ENCODE results near the gene PEX14. TPM values are rescaled to one million over a fixed set of nuclear protein-coding genes. Genes with fewer than 3 reads are reported as not detected.

The PEX14 gene
- total RNA-seq, 2 experiments from 2014 or later = 13.3 to 14.8 TPM

DNA sequence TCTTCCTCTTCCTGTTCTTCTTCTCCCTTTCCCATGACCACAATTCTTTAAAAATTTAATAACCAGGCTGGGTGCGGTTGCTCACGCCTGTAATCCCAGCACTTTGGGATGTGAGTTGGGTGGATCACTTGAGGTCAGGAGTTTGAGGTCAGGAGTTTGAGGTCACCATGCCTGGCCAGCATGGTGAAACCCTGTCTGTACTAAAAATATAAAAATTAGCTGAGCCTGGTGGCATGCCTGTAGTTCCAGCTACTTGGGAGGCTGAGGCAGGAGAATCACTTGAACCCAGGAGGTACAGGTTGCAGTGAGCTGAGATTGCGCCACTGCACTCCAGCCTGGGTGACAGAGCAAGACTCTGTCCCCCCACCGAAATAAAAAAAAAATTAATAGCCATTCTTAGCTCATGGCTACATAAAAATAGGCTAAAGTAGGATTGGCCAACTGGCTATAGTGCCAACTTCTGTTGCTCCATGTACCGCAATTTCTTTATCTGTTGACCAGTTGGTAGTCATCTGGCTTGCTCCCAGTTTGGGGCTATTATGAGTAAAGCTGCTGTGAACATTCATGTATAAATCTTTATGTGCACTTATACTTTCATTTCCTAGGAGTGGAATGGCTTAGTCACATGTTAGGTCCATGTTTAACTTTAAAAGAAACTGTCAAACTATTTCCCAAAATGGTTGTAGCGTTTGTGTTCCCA lies 136.3 kb downstream of the PEX14 start:
- peaks cover 38% of the 10 kb centered on the region for H3K36me3 Mint-ChIP-seq (ENCODE audit: low read depth)
- CTCF ChIA-PET = interaction anchor here (1.0 kb wide), 1 partner anchor 104 kb away, joined by 5 read pairs; no protein-coding TSS in a partner anchor
- no peaks in the 10 kb centered on the region for H3K9me3 Mint-ChIP-seq
- TF ChIP-seq, protein P1, sequence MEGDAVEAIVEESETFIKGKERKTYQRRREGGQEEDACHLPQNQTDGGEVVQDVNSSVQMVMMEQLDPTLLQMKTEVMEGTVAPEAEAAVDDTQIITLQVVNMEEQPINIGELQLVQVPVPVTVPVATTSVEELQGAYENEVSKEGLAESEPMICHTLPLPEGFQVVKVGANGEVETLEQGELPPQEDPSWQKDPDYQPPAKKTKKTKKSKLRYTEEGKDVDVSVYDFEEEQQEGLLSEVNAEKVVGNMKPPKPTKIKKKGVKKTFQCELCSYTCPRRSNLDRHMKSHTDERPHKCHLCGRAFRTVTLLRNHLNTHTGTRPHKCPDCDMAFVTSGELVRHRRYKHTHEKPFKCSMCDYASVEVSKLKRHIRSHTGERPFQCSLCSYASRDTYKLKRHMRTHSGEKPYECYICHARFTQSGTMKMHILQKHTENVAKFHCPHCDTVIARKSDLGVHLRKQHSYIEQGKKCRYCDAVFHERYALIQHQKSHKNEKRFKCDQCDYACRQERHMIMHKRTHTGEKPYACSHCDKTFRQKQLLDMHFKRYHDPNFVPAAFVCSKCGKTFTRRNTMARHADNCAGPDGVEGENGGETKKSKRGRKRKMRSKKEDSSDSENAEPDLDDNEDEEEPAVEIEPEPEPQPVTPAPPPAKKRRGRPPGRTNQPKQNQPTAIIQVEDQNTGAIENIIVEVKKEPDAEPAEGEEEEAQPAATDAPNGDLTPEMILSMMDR (IDR thresholded peaks at IDR 0.05) = no peak
- POLR2A ChIA-PET = no interaction called here
- H3K4me1 Mint-ChIP-seq (ENCODE audit: low read depth) = no peaks in the 10 kb centered on the region
- no peaks in the 10 kb centered on the region for H3K4me1 ChIP-seq (ENCODE audit: insufficient read depth, low read length)
- no peak overlapping the region for H3K4me3 ChIP-seq (ENCODE audit: low read length)
- no peaks in the 10 kb centered on the region for H3K27me3 Mint-ChIP-seq
- no peaks in the 10 kb centered on the region for H3K9me3 ChIP-seq (ENCODE audit: control insufficient read depth in 1 of 2, insufficient read depth in 1 of 2, low read length in 2 of 2)
- H3K36me3 ChIP-seq (ENCODE audit: insufficient read depth, low read length) = peaks cover 7% of the 10 kb centered on the region
- no peak overlapping the region for H3K27ac Mint-ChIP-seq
- ATAC-seq (ENCODE audit: poor library complexity) = no peak
- no peaks in the 10 kb centered on the region for H3K27me3 ChIP-seq (ENCODE audit: control insufficient read depth in 1 of 2, insufficient read depth in 2 of 2, low read length in 2 of 2)
- intact Hi-C loops (cut with DNase I, micrococcal nuclease) = no loop called here
- DNase-seq = no peak
- H3K4me3 Mint-ChIP-seq = no peak overlapping the region
- H3K27ac ChIP-seq (ENCODE audit: low read depth in 1 of 2, low read length in 2 of 2) = no peak overlapping the region

- CTCF ChIA-PET = interaction anchor here (0.8 to 0.9 kb wide), 2 partner anchors 18 to 105 kb away, joined by 3 read pairs; no protein-coding TSS in a partner anchor
Measured at GRCh38 chr1:10612436-10613160, 137.8 kb downstream of the PEX14 start.

DNA sequence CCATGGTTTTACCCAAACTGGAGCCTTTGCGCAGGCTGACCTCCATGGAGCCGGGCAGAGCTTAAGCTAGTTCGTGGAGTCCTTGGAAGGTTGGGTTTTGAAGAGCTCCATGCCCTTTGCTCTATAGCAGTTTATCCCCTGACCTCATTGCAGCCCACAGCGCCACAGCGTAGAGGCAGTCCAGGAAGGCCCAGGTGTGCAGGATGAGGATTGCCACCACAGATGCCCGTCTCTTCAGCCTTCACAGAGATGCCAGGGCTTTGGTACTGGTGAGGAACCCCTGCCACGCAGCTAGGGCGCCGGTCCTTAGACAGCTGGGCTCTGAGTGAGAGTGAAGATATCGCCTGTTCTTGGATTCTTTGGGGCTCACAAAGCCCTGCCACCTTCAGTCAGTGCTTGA lies 138.6 kb downstream of the PEX14 start:
- intact Hi-C loops (cut with DNase I, micrococcal nuclease) = no loop called here
- H3K27me3 ChIP-seq (ENCODE audit: control insufficient read depth in 1 of 2, insufficient read depth in 2 of 2, low read length in 2 of 2) = no peaks in the 10 kb centered on the region
- Mint-ChIP-seq H3K4me3 (no peak overlapping the region), H3K36me3 (ENCODE audit: low read depth) (peaks cover 26% of the 10 kb centered on the region), H3K9me3 (no peaks in the 10 kb centered on the region), H3K27me3 (no peaks in the 10 kb centered on the region), H3K27ac (no peak overlapping the region), H3K4me1 (ENCODE audit: low read depth) (no peaks in the 10 kb centered on the region)
- ChIA-PET CTCF (interaction anchor here (0.8 kb wide), 1 partner anchor 106 kb away, joined by 3 read pairs; no protein-coding TSS in a partner anchor), POLR2A (no interaction called here)
- peaks cover 8% of the 10 kb centered on the region for H3K36me3 ChIP-seq (ENCODE audit: insufficient read depth, low read length)
- no peak overlapping the region for H3K4me3 ChIP-seq (ENCODE audit: low read length)
- no peak overlapping the region for H3K27ac ChIP-seq (ENCODE audit: low read depth in 1 of 2, low read length in 2 of 2)
- no peak for DNase-seq
- H3K4me1 ChIP-seq (ENCODE audit: insufficient read depth, low read length) = no peaks in the 10 kb centered on the region
- no peak for ATAC-seq (ENCODE audit: poor library complexity)
- H3K9me3 ChIP-seq (ENCODE audit: control insufficient read depth in 1 of 2, insufficient read depth in 1 of 2, low read length in 2 of 2) = no peaks in the 10 kb centered on the region
- TF ChIP-seq, protein P1 (IDR thresholded peaks at IDR 0.05) = no peak

More at GRCh38 chr1:10612436-10613160, 137.8 kb downstream of the PEX14 start:
- ATAC-seq (ENCODE audit: poor library complexity) (no peak), DNase-seq (no peak)
- H3K4me3 ChIP-seq (ENCODE audit: low read length) = no peak overlapping the region
- peaks cover 27% of the 10 kb centered on the region for H3K36me3 Mint-ChIP-seq (ENCODE audit: low read depth)
- H3K27me3 Mint-ChIP-seq = no peaks in the 10 kb centered on the region
- H3K4me1 Mint-ChIP-seq (ENCODE audit: low read depth) = no peaks in the 10 kb centered on the region
- H3K4me1 ChIP-seq (ENCODE audit: insufficient read depth, low read length) = no peaks in the 10 kb centered on the region
- H3K36me3 ChIP-seq (ENCODE audit: insufficient read depth, low read length) = peaks cover 7% of the 10 kb centered on the region
- H3K9me3 ChIP-seq (ENCODE audit: control insufficient read depth in 1 of 2, insufficient read depth in 1 of 2, low read length in 2 of 2) = no peaks in the 10 kb centered on the region
- no peaks in the 10 kb centered on the region for H3K9me3 Mint-ChIP-seq
- no peak overlapping the region for H3K4me3 Mint-ChIP-seq
- no peak overlapping the region for H3K27ac ChIP-seq (ENCODE audit: low read depth in 1 of 2, low read length in 2 of 2)
- no peaks in the 10 kb centered on the region for H3K27me3 ChIP-seq (ENCODE audit: control insufficient read depth in 1 of 2, insufficient read depth in 2 of 2, low read length in 2 of 2)
- intact Hi-C loops (cut with DNase I, micrococcal nuclease) = no loop called here
- no peak overlapping the region for H3K27ac Mint-ChIP-seq
- TF ChIP-seq, protein P1 (IDR thresholded peaks at IDR 0.05) = no peak
- POLR2A ChIA-PET = no interaction called here
